CD8-positive, alpha-beta memory T cell (primary cell): ENCODE results near the gene JUP. TPM values are rescaled to one million over a fixed set of nuclear protein-coding genes. Genes with fewer than 3 reads are reported as not detected.
A peak's percentile ranks its signal among the peaks of the same experiment; 100 is the strongest.

Experiments used
- CTCF ChIA-PET: fragments of 350-600 bp; sonication (Branson Sonifier 250); formaldehyde crosslinking; loops from one replicate; lab custom pipeline; 2021; ENCODE audit warnings: antibody characterized with exemption; lab: Charles Lee
- POLR2A ChIA-PET: fragments of 350-600 bp; sonication (Branson Sonifier 250); formaldehyde crosslinking; loops from one replicate; lab custom pipeline; 2021; ENCODE audit warnings: antibody characterized with exemption; lab: Charles Lee
- DNase-seq, 5 donors: peaks; one replicate each; pipeline versions ENCODE4 v3.0.0 to v3.0.0-alpha.2; 2020 to 2022; ENCODE audit warnings: mixed read lengths in 1 of 5
- H3K27ac ChIP-seq: one replicate; pipeline ENCODE4 v1.7.0; 2013; ENCODE audit warnings: low read depth, mild to moderate bottlenecking, low read length, moderate library complexity
- H3K27me3 ChIP-seq: 2 replicates; pipeline ENCODE4 v1.7.0; 2013; ENCODE audit warnings: low read length, mild to moderate bottlenecking; ENCODE audit not compliant: insufficient read depth, poor library complexity, severe bottlenecking
- H3K36me3 ChIP-seq: 2 replicates; pipeline ENCODE4 v1.7.0; 2013; ENCODE audit warnings: mild to moderate bottlenecking, low read length, moderate library complexity; ENCODE audit not compliant: insufficient read depth
- H3K4me1 ChIP-seq: 2 replicates; pipeline ENCODE4 v1.7.0; 2013; ENCODE audit warnings: mild to moderate bottlenecking, low read length, moderate library complexity; ENCODE audit not compliant: insufficient read depth
- H3K4me3 ChIP-seq: 2 replicates; pipeline ENCODE4 v1.7.0; 2013; ENCODE audit warnings: mild to moderate bottlenecking, low read length
- H3K9me3 ChIP-seq: 2 replicates; pipeline ENCODE4 v1.7.0; 2013; ENCODE audit warnings: mild to moderate bottlenecking, low read length
- H3K27ac Mint-ChIP-seq, 8 donors: one replicate each; pipeline ENCODE4 v1.8.0; 2020 to 2021; ENCODE audit warnings: mixed read lengths in 8 of 8, mild to moderate bottlenecking in 6 of 8, inconsistent platforms in 3 of 8, moderate library complexity in 3 of 8
- H3K27me3 Mint-ChIP-seq, 2 donors: one replicate each; pipeline ENCODE4 v1.8.0; 2020 to 2021; ENCODE audit warnings: mixed read lengths in 2 of 2, mild to moderate bottlenecking in 1 of 2, moderate library complexity in 1 of 2
- H3K36me3 Mint-ChIP-seq, 3 donors: one replicate each; pipeline ENCODE4 v1.8.0; 2020 to 2021; ENCODE audit warnings: mixed read lengths in 3 of 3, inconsistent platforms in 1 of 3, mild to moderate bottlenecking in 1 of 3
- H3K4me1 Mint-ChIP-seq, 3 donors: one replicate each; pipeline ENCODE4 v1.8.0; 2020 to 2021; ENCODE audit warnings: mixed read lengths in 3 of 3, inconsistent platforms in 1 of 3, mild to moderate bottlenecking in 1 of 3
- H3K4me3 Mint-ChIP-seq, 7 donors: one replicate each; pipeline ENCODE4 v1.8.0; 2020 to 2021; ENCODE audit warnings: mixed read lengths in 7 of 7, mild to moderate bottlenecking in 6 of 7, moderate library complexity in 4 of 7, inconsistent platforms in 2 of 7
- H3K9me3 Mint-ChIP-seq, 5 donors: one replicate each; pipeline ENCODE4 v1.8.0; 2020 to 2022; ENCODE audit warnings: mixed read lengths in 5 of 5, mild to moderate bottlenecking in 3 of 5, moderate library complexity in 2 of 5, inconsistent platforms in 1 of 5
- polyA plus RNA-seq: library from polyadenylated mRNA; unstranded; fragments of 300-500 nt; fragmentation: Illumina TruSeq; gene quantifications from one replicate; pipeline ENCODE4 v1.2.3, GENCODE V29; 2021
- total RNA-seq, 2 experiments: library from RNA; stranded (reverse); gene quantifications; one replicate each; pipeline ENCODE4 v1.2.3, GENCODE V29; 2021

JUP gene
- total and polyA plus RNA-seq, 3 experiments from 2014 or later, result 0.33 to 0.35 TPM; not detected in 1

GRCh38 chr17:41767324-41768042 lies 19.0 kb downstream of the JUP start:
- CTCF ChIA-PET, result interaction anchor here (0.7 kb wide), 1 partner anchor 32 kb away, joined by 4 read pairs; no protein-coding TSS in a partner anchor
- H3K36me3 ChIP-seq, result no peaks in the 10 kb centered on the region
- DNase-seq, result no peak
- no peak overlapping the region for H3K4me3 ChIP-seq
- no peaks in the 10 kb centered on the region for H3K27me3 ChIP-seq
- no peak overlapping the region for H3K4me3 Mint-ChIP-seq
- H3K9me3 Mint-ChIP-seq, result no peaks in the 10 kb centered on the region
- H3K36me3 Mint-ChIP-seq, result no peaks in the 10 kb centered on the region
- H3K4me1 ChIP-seq, result no peaks in the 10 kb centered on the region
- POLR2A ChIA-PET, result interaction anchor here (1.3 kb wide), 1 partner anchor 39 kb away, joined by 3 read pairs; no protein-coding TSS in a partner anchor
- peaks cover 1 to 4% of the 10 kb centered on the region in 2 donors for H3K27me3 Mint-ChIP-seq
- no peaks in the 10 kb centered on the region for H3K4me1 Mint-ChIP-seq
- H3K9me3 ChIP-seq, result no peaks in the 10 kb centered on the region
- H3K27ac ChIP-seq, result no peak overlapping the region
- H3K27ac Mint-ChIP-seq, result peak overlapping the region in 2 of 8 donors; percentile 21 to 34

- no peaks in the 10 kb centered on the region for H3K36me3 ChIP-seq
- CTCF ChIA-PET, result no interaction called here
Observed at GRCh38 chr17:41766135-41766534, 20.4 kb downstream of the JUP start.

GRCh38 chr17:41763327-41763726 lies 23.2 kb downstream of the JUP start:
- no peaks in the 10 kb centered on the region for H3K4me1 Mint-ChIP-seq
- no peaks in the 10 kb centered on the region for H3K36me3 Mint-ChIP-seq
- ChIA-PET CTCF (no interaction called here), POLR2A (no interaction called here)
- Histone ChIP-seq H3K27ac (no peak overlapping the region), H3K36me3 (no peaks in the 10 kb centered on the region), H3K27me3 (no peaks in the 10 kb centered on the region), H3K4me1 (no peaks in the 10 kb centered on the region), H3K4me3 (no peak overlapping the region), H3K9me3 (no peaks in the 10 kb centered on the region)
- DNase-seq, result no peak
- no peaks in the 10 kb centered on the region for H3K9me3 Mint-ChIP-seq
- no peak overlapping the region for H3K27ac Mint-ChIP-seq
- H3K4me3 Mint-ChIP-seq, result no peak overlapping the region
- peaks cover 1 to 7% of the 10 kb centered on the region in 2 donors for H3K27me3 Mint-ChIP-seq

More at GRCh38 chr17:41766135-41766534, 20.4 kb downstream of the JUP start:
- POLR2A ChIA-PET, result no interaction called here
- H3K4me1 Mint-ChIP-seq, result no peaks in the 10 kb centered on the region
- H3K9me3 ChIP-seq, result no peaks in the 10 kb centered on the region
- H3K27ac ChIP-seq, result no peak overlapping the region
- no peaks in the 10 kb centered on the region for H3K9me3 Mint-ChIP-seq
- H3K27me3 Mint-ChIP-seq, result peaks cover 1 to 3% of the 10 kb centered on the region in 2 donors
- no peak overlapping the region for H3K27ac Mint-ChIP-seq
- no peaks in the 10 kb centered on the region for H3K27me3 ChIP-seq
- no peak for DNase-seq
- H3K4me3 Mint-ChIP-seq, result no peak overlapping the region
- no peaks in the 10 kb centered on the region for H3K4me1 ChIP-seq
- no peak overlapping the region for H3K4me3 ChIP-seq
- H3K36me3 Mint-ChIP-seq, result no peaks in the 10 kb centered on the region

GRCh38 chr17:41762841-41763240 lies 23.7 kb downstream of the JUP start:
- no peaks in the 10 kb centered on the region for H3K27me3 ChIP-seq
- no peaks in the 10 kb centered on the region for H3K4me1 ChIP-seq
- Mint-ChIP-seq H3K27me3 (peaks cover 1 to 7% of the 10 kb centered on the region in 2 donors), H3K9me3 (no peaks in the 10 kb centered on the region), H3K4me1 (no peaks in the 10 kb centered on the region), H3K36me3 (no peaks in the 10 kb centered on the region), H3K4me3 (no peak overlapping the region), H3K27ac (no peak overlapping the region)
- H3K9me3 ChIP-seq, result no peaks in the 10 kb centered on the region
- CTCF ChIA-PET, result no interaction called here
- POLR2A ChIA-PET, result no interaction called here
- no peaks in the 10 kb centered on the region for H3K36me3 ChIP-seq
- no peak for DNase-seq
- no peak overlapping the region for H3K27ac ChIP-seq
- H3K4me3 ChIP-seq, result no peak overlapping the region

- no peaks in the 10 kb centered on the region for H3K9me3 Mint-ChIP-seq
- no peaks in the 10 kb centered on the region for H3K36me3 Mint-ChIP-seq
- H3K27me3 ChIP-seq, result no peaks in the 10 kb centered on the region
- H3K4me1 Mint-ChIP-seq, result no peaks in the 10 kb centered on the region
- H3K27me3 Mint-ChIP-seq, result peaks cover 1 to 7% of the 10 kb centered on the region in 2 donors
- POLR2A ChIA-PET, result no interaction called here
- CTCF ChIA-PET, result no interaction called here
- no peaks in the 10 kb centered on the region for H3K9me3 ChIP-seq
- no peak overlapping the region for H3K27ac Mint-ChIP-seq
- no peaks in the 10 kb centered on the region for H3K4me1 ChIP-seq
- H3K4me3 ChIP-seq, result no peak overlapping the region
- no peak overlapping the region for H3K4me3 Mint-ChIP-seq
- no peak for DNase-seq
- H3K27ac ChIP-seq, result no peak overlapping the region
- H3K36me3 ChIP-seq, result no peaks in the 10 kb centered on the region
Observed at GRCh38 chr17:41762391-41762790, 24.1 kb downstream of the JUP start.

- Histone ChIP-seq H3K27me3 (no peaks in the 10 kb centered on the region), H3K27ac (no peak overlapping the region), H3K4me1 (no peaks in the 10 kb centered on the region), H3K4me3 (no peak overlapping the region), H3K9me3 (no peaks in the 10 kb centered on the region), H3K36me3 (no peaks in the 10 kb centered on the region)
- no peak overlapping the region for H3K27ac Mint-ChIP-seq
- peaks cover 1 to 7% of the 10 kb centered on the region in 2 donors for H3K27me3 Mint-ChIP-seq
- ChIA-PET CTCF (interaction anchor here (0.7 kb wide), 1 partner anchor 10 kb away, joined by 4 read pairs; no protein-coding TSS in a partner anchor), POLR2A (no interaction called here)
- no peaks in the 10 kb centered on the region for H3K4me1 Mint-ChIP-seq
- H3K9me3 Mint-ChIP-seq, result no peaks in the 10 kb centered on the region
- no peak for DNase-seq
- H3K36me3 Mint-ChIP-seq, result no peaks in the 10 kb centered on the region
- H3K4me3 Mint-ChIP-seq, result no peak overlapping the region
Observed at GRCh38 chr17:41760878-41761277, 25.6 kb downstream of the JUP start.

- H3K36me3 ChIP-seq, result no peaks in the 10 kb centered on the region
- no peak overlapping the region for H3K4me3 Mint-ChIP-seq
- H3K4me1 Mint-ChIP-seq, result no peaks in the 10 kb centered on the region
- H3K4me3 ChIP-seq, result no peak overlapping the region
- peaks cover 3 to 10% of the 10 kb centered on the region in 2 donors for H3K27me3 Mint-ChIP-seq
- POLR2A ChIA-PET, result no interaction called here
- CTCF ChIA-PET, result no interaction called here
- H3K4me1 ChIP-seq, result no peaks in the 10 kb centered on the region
- H3K27me3 ChIP-seq, result no peaks in the 10 kb centered on the region
- H3K27ac Mint-ChIP-seq, result no peak overlapping the region
- H3K27ac ChIP-seq, result no peak overlapping the region
- H3K9me3 Mint-ChIP-seq, result no peaks in the 10 kb centered on the region
- no peaks in the 10 kb centered on the region for H3K9me3 ChIP-seq
- H3K36me3 Mint-ChIP-seq, result no peaks in the 10 kb centered on the region
- DNase-seq, result no peak
Observed at GRCh38 chr17:41758601-41759000, 27.9 kb downstream of the JUP start.

GRCh38 chr17:41754066-41754465 lies 32.4 kb downstream of the JUP start:
- H3K36me3 ChIP-seq, result no peaks in the 10 kb centered on the region
- Mint-ChIP-seq H3K4me1 (no peaks in the 10 kb centered on the region), H3K36me3 (no peaks in the 10 kb centered on the region), H3K27ac (no peak overlapping the region), H3K4me3 (no peak overlapping the region), H3K27me3 (peaks cover 2 to 8% of the 10 kb centered on the region in 2 donors), H3K9me3 (no peaks in the 10 kb centered on the region)
- H3K4me3 ChIP-seq, result no peak overlapping the region
- no peak for DNase-seq
- H3K4me1 ChIP-seq, result no peaks in the 10 kb centered on the region
- no peak overlapping the region for H3K27ac ChIP-seq
- H3K27me3 ChIP-seq, result no peaks in the 10 kb centered on the region
- CTCF ChIA-PET, result no interaction called here
- POLR2A ChIA-PET, result no interaction called here
- no peaks in the 10 kb centered on the region for H3K9me3 ChIP-seq
